22Rv1 (cell line): ENCODE measurements around the gene IL1RAPL2.

Source experiments
- ZFX ChIP-seq: fragments of 450-650 bp; IDR thresholded peaks from 2 replicates; pipeline ENCODE4 v1.6.1; 2017; ENCODE audit warnings: antibody characterized with exemption, borderline replicate concordance
- TF ChIP-seq, protein P1 (sequence below): fragments of 450-650 bp; IDR thresholded peaks from 2 replicates; pipeline ENCODE4 v1.5.1; 2017; ENCODE audit warnings: mild to moderate bottlenecking

GRCh38 chrX:105664243-105664642 lies 1098.2 kb downstream of the IL1RAPL2 start:
- TF ChIP-seq, protein P1, sequence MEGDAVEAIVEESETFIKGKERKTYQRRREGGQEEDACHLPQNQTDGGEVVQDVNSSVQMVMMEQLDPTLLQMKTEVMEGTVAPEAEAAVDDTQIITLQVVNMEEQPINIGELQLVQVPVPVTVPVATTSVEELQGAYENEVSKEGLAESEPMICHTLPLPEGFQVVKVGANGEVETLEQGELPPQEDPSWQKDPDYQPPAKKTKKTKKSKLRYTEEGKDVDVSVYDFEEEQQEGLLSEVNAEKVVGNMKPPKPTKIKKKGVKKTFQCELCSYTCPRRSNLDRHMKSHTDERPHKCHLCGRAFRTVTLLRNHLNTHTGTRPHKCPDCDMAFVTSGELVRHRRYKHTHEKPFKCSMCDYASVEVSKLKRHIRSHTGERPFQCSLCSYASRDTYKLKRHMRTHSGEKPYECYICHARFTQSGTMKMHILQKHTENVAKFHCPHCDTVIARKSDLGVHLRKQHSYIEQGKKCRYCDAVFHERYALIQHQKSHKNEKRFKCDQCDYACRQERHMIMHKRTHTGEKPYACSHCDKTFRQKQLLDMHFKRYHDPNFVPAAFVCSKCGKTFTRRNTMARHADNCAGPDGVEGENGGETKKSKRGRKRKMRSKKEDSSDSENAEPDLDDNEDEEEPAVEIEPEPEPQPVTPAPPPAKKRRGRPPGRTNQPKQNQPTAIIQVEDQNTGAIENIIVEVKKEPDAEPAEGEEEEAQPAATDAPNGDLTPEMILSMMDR = no peak
- no peak for TF ChIP-seq ZFX
